ENCODE data around the gene CXCL6.

The CXCL6 gene

GRCh38 chr4:73843369-73843768 is 6.9 kb downstream of the CXCL6 start:
- DNase-seq (ENCODE audit: low spot score): no peak

- DNase-seq (ENCODE audit: low spot score): no peak
Observed at GRCh38 chr4:73844345-73844744, 7.9 kb downstream of the CXCL6 start.

- no peak for DNase-seq (ENCODE audit: low spot score)
Observed at GRCh38 chr4:73844806-73845205, 8.3 kb downstream of the CXCL6 start.

- DNase-seq (ENCODE audit: low spot score): no peak
Observed at GRCh38 chr4:73847526-73848182, 11.2 kb downstream of the CXCL6 start.

GRCh38 chr4:73848183-73848777 is 11.8 kb downstream of the CXCL6 start:
- DNase-seq (ENCODE audit: low spot score): no peak

GRCh38 chr4:73850261-73850970 is 13.9 kb downstream of the CXCL6 start:
- DNase-seq (ENCODE audit: low spot score): no peak

GRCh38 chr4:73851293-73851692 is 14.8 kb downstream of the CXCL6 start:
- no peak for DNase-seq (ENCODE audit: low spot score)

- no peak for DNase-seq (ENCODE audit: low spot score)
Observed at GRCh38 chr4:73852771-73853170, 16.3 kb downstream of the CXCL6 start.

- DNase-seq (ENCODE audit: low spot score): no peak
Observed at GRCh38 chr4:73853246-73853704, 16.8 kb downstream of the CXCL6 start, which contains the start of gene PF4V1. PF4V1 (plus strand) TSS chr4:73853296; CDS start chr4:73853363, 67 bp downstream.

- DNase-seq (ENCODE audit: low spot score): no peak
Observed at GRCh38 chr4:73853718-73854473, 17.4 kb downstream of the CXCL6 start.

- no peak for DNase-seq (ENCODE audit: low spot score)
Observed at GRCh38 chr4:73855406-73855805, 18.9 kb downstream of the CXCL6 start.

GRCh38 chr4:73856518-73856917 is 20.0 kb downstream of the CXCL6 start:
- no peak for DNase-seq (ENCODE audit: low spot score)

- DNase-seq (ENCODE audit: low spot score): no peak
Observed at GRCh38 chr4:73859614-73860088, 23.2 kb downstream of the CXCL6 start.

- DNase-seq (ENCODE audit: low spot score): no peak
Observed at GRCh38 chr4:73860181-73860580, 23.7 kb downstream of the CXCL6 start.

- no peak for DNase-seq (ENCODE audit: low spot score)
Observed at GRCh38 chr4:73860917-73861316, 24.4 kb downstream of the CXCL6 start.

GRCh38 chr4:73862322-73862721 is 25.8 kb downstream of the CXCL6 start:
- DNase-seq (ENCODE audit: low spot score): no peak

- DNase-seq (ENCODE audit: low spot score): no peak
Observed at GRCh38 chr4:73864365-73864764, 27.9 kb downstream of the CXCL6 start.

- no peak for DNase-seq (ENCODE audit: low spot score)
Observed at GRCh38 chr4:73864961-73865360, 28.5 kb downstream of the CXCL6 start.

- DNase-seq (ENCODE audit: low spot score): no peak
Observed at GRCh38 chr4:73865431-73866096, 29.1 kb downstream of the CXCL6 start.

- no peak for DNase-seq (ENCODE audit: low spot score)
Observed at GRCh38 chr4:73866246-73866645, 29.8 kb downstream of the CXCL6 start.

- no peak for DNase-seq (ENCODE audit: low spot score)
Observed at GRCh38 chr4:73867783-73868182, 31.3 kb downstream of the CXCL6 start.
